Bone marrow (tissue), 2 donors: Measurements from ENCODE around the gene HACE1.

ENCODE experiments used
- DNase-seq, 2 donors: peaks; one replicate each; lab custom pipeline; 2025; lab: John Stamatoyannopoulos, UW

HACE1 gene

DNA sequence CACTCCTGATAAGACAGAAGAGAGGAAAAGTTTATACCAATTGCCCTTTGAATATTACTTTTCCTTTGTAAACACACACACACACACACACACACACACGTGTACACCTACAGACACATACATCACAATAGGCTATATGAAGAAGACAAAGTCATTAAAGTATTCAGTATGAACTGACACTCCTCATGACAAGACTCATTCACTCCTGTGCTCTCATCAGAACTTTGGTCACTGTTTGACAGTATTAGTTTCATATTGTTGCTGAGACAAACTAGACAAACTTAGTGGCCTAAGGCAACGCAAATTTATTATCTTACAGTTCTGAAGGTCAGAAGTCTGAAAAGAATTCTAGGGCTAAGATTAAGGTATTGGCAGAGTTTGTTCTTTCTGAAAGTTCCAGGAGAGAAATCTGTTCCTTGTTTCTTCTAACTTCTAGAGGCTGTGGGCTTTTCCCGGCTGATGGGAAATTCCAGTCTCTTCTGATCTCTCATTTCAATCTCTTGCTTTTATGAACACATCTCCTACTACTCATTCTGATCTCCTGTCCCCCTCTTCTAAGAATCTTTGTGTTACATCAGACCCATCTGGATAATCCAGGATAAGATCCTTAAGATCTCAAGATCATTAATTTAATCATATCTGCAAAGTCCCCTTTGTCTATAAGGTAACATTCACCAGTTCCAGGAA is 171.3 kb downstream of the HACE1 start:
- DNase-seq, result no peak

- no peak for DNase-seq
Observed at GRCh38 chr6:104686550-104687175, 173.1 kb downstream of the HACE1 start.

DNA sequence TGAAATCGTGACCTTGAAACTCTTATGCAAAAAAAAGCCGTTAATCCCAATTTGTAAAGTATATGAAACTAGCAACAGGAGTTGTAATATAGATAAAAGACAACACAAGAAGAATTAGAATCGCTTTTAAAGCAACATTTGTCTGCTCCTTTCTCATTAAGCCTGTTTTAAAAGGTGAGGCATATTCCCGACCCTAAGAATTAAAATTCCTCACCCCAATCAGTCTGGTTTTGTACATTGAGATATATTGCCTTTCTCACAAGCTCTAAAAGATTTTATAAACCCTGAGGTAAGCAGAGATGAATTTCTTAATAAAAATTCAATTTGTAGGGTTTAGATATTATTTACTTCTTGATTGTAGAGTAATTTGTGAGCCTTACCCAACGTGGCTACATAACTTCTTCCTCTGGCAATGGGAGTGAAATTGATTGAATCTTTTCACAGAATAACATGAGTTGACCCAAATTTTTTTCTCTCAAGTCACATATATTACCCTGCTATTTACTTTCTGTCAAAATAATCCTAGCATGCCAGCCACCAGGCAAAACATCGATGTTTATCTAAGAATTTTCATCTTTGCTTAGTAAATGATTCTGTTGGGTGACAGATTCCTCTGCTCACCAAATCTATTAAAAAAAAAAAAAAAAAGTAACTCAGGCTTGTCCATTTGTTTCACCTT is 173.7 kb downstream of the HACE1 start:
- no peak for DNase-seq

GRCh38 chr6:104684911-104685415 is 174.8 kb downstream of the HACE1 start:
- DNase-seq, result no peak

GRCh38 chr6:104683809-104684208 is 175.9 kb downstream of the HACE1 start:
- DNase-seq, result no peak

GRCh38 chr6:104682722-104683643 is 176.7 kb downstream of the HACE1 start:
- no peak for DNase-seq

GRCh38 chr6:104680539-104680938 is 179.2 kb downstream of the HACE1 start:
- no peak for DNase-seq

GRCh38 chr6:104679971-104680370 is 179.7 kb downstream of the HACE1 start:
- DNase-seq, result no peak
